ENCODE measurements around the gene KIF17. TPM values are rescaled to one million over a fixed set of nuclear protein-coding genes. Genes with fewer than 3 reads are reported as not detected.

KIF17 gene
- total RNA-seq, 4 donors from 2014 or later, result 0.27 to 21.1 (median 0.79) TPM; not detected in 1

- TF ChIP-seq POLR2A (IDR thresholded peaks at IDR 0.05), result no peak
- TF ChIP-seq CTCF (IDR thresholded peaks at IDR 0.05), result no peak
- TF ChIP-seq EP300 (IDR thresholded peaks at IDR 0.05; ENCODE audit: low read depth), result no peak
- no peak for TF ChIP-seq POLR2AphosphoS5 (IDR thresholded peaks at IDR 0.05)
- Histone ChIP-seq H3K27ac (no peak overlapping the region), H3K9me3 (no peaks in the 10 kb centered on the region), H3K4me3 (no peak overlapping the region), H3K4me1 (no peaks in the 10 kb centered on the region), H3K27me3 (no peaks in the 10 kb centered on the region), H3K36me3 (no peaks in the 10 kb centered on the region)
- intact Hi-C loops (cut with DNase I; ENCODE audit: low total_unique reads) (no loop called here), in situ Hi-C loops (cut with MboI; ENCODE audit: low pct_ligation_motif_present in 1 of 4, low pct_unique_long_range_greater_than_20kb in 1 of 4, low sequenced_read_pairs in 3 of 4) (no loop called here)
- no peak for DNase-seq
- WGBS, 2 donors (ENCODE audit: low coverage in 1 of 2), result 85 to 100% methylated on average over 1 to 5 of the region's 5 CpGs
These were observed 46.9 kb downstream of the KIF17 start for GRCh38 chr1:20670936-20671335.

DNA sequence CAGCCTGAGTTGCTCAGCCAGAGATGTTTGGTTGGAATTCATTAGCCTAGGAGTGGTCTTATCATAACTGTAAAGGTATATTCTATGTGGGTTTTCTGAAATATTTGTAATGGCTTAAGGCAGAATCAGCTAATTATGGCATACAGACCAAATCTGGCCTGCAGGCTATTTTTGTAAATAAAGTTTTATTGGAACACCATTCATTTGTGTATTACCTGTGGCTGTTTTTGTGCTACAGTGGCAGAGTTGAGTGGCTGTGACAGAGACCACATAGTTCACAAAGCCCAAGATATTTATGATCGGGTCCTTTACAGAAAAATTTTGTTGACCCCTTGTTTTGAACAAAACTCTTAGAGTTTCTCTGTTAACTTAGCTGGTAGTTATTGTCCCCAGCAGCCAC, 49.2 kb downstream of the KIF17 start:
- intact Hi-C loops (cut with DNase I; ENCODE audit: low total_unique reads) (no loop called here), in situ Hi-C loops (cut with MboI; ENCODE audit: low pct_ligation_motif_present in 1 of 4, low pct_unique_long_range_greater_than_20kb in 1 of 4, low sequenced_read_pairs in 3 of 4) (no loop called here)
- H3K27ac ChIP-seq, result no peak overlapping the region
- H3K9me3 ChIP-seq, result no peaks in the 10 kb centered on the region
- no peak for DNase-seq
- WGBS, 2 donors (ENCODE audit: low coverage in 1 of 2), result 75 to 90% methylated on average over 1 of the region's 1 CpG
- H3K4me1 ChIP-seq, result no peaks in the 10 kb centered on the region
- no peaks in the 10 kb centered on the region for H3K27me3 ChIP-seq
- TF ChIP-seq POLR2AphosphoS5 (IDR thresholded peaks at IDR 0.05) (no peak), CTCF (IDR thresholded peaks at IDR 0.05) (no peak), POLR2A (IDR thresholded peaks at IDR 0.05) (no peak), EP300 (IDR thresholded peaks at IDR 0.05; ENCODE audit: low read depth) (no peak)
- H3K36me3 ChIP-seq, result no peaks in the 10 kb centered on the region
- H3K4me3 ChIP-seq, result no peak overlapping the region

- Histone ChIP-seq H3K4me1 (peaks cover 0 to 5% (median 4%) of the 10 kb centered on the region in 4 donors), H3K27ac (no peak overlapping the region), H3K9me3 (no peaks in the 10 kb centered on the region), H3K4me3 (no peak overlapping the region), H3K27me3 (no peaks in the 10 kb centered on the region), H3K36me3 (no peaks in the 10 kb centered on the region)
- in situ Hi-C loops (cut with MboI; ENCODE audit: low pct_ligation_motif_present in 1 of 4, low pct_unique_long_range_greater_than_20kb in 1 of 4, low sequenced_read_pairs in 3 of 4) (no loop called here), intact Hi-C loops (cut with DNase I; ENCODE audit: low total_unique reads) (no loop called here)
- TF ChIP-seq EP300 (IDR thresholded peaks at IDR 0.05; ENCODE audit: low read depth), result no peak
- TF ChIP-seq POLR2A (IDR thresholded peaks at IDR 0.05), result no peak
- TF ChIP-seq POLR2AphosphoS5 (IDR thresholded peaks at IDR 0.05), result no peak
- no peak for TF ChIP-seq CTCF (IDR thresholded peaks at IDR 0.05)
- no peak for DNase-seq
- 88% methylated on average over 1 of the region's 1 CpG; no CpG with 5 or more reads in 1 of the 2 donors for WGBS, 2 donors (ENCODE audit: low coverage in 1 of 2)
These were observed 51.0 kb downstream of the KIF17 start for GRCh38 chr1:20666804-20667203.

- Histone ChIP-seq H3K4me3 (no peak overlapping the region), H3K27me3 (no peaks in the 10 kb centered on the region), H3K27ac (no peak overlapping the region), H3K4me1 (peaks cover 0 to 6% (median 4%) of the 10 kb centered on the region in 4 donors), H3K36me3 (no peaks in the 10 kb centered on the region), H3K9me3 (no peaks in the 10 kb centered on the region)
- in situ Hi-C loops (cut with MboI; ENCODE audit: low pct_ligation_motif_present in 1 of 4, low pct_unique_long_range_greater_than_20kb in 1 of 4, low sequenced_read_pairs in 3 of 4), result no loop called here
- no peak for TF ChIP-seq CTCF (IDR thresholded peaks at IDR 0.05)
- TF ChIP-seq POLR2A (IDR thresholded peaks at IDR 0.05), result no peak
- no peak for TF ChIP-seq POLR2AphosphoS5 (IDR thresholded peaks at IDR 0.05)
- TF ChIP-seq EP300 (IDR thresholded peaks at IDR 0.05; ENCODE audit: low read depth), result no peak
- intact Hi-C loops (cut with DNase I; ENCODE audit: low total_unique reads), result no loop called here
- no peak for DNase-seq
- WGBS, 2 donors (ENCODE audit: low coverage in 1 of 2), result 82% methylated on average over 4 to 14 of the region's 16 CpGs
These were observed 51.7 kb downstream of the KIF17 start for GRCh38 chr1:20666146-20666545.
